ENCODE data around the gene VASP.

The VASP gene

DNA sequence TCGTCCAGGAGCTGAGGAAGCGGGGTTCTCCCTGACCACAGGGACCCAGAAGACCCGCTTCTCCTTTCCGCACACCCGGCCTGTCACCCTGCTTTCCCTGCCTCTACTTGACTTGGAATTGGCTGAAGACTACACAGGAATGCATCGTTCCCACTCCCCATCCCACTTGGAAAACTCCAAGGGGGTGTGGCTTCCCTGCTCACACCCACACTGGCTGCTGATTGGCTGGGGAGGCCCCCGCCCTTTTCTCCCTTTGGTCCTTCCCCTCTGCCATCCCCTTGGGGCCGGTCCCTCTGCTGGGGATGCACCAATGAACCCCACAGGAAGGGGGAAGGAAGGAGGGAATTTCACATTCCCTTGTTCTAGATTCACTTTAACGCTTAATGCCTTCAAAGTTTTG, 18.9 kb downstream of the VASP start:
- H3K9ac ChIP-seq (ENCODE audit: low read depth, low read length, poor library complexity, severe bottlenecking) = no peak overlapping the region
- no peak for TF ChIP-seq EZH2phosphoT487 (IDR thresholded peaks at IDR 0.05; ENCODE audit: borderline replicate concordance)
- TF ChIP-seq, protein P1, sequence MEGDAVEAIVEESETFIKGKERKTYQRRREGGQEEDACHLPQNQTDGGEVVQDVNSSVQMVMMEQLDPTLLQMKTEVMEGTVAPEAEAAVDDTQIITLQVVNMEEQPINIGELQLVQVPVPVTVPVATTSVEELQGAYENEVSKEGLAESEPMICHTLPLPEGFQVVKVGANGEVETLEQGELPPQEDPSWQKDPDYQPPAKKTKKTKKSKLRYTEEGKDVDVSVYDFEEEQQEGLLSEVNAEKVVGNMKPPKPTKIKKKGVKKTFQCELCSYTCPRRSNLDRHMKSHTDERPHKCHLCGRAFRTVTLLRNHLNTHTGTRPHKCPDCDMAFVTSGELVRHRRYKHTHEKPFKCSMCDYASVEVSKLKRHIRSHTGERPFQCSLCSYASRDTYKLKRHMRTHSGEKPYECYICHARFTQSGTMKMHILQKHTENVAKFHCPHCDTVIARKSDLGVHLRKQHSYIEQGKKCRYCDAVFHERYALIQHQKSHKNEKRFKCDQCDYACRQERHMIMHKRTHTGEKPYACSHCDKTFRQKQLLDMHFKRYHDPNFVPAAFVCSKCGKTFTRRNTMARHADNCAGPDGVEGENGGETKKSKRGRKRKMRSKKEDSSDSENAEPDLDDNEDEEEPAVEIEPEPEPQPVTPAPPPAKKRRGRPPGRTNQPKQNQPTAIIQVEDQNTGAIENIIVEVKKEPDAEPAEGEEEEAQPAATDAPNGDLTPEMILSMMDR (conservative IDR thresholded peaks at IDR 0.05; ENCODE audit: low read length) = no peak
- no peaks in the 10 kb centered on the region for H3K4me1 ChIP-seq (ENCODE audit: insufficient read depth, low read length, poor library complexity, severe bottlenecking)
- H3K27me3 ChIP-seq (ENCODE audit: insufficient read depth, low read length, poor library complexity, severe bottlenecking) = no peaks in the 10 kb centered on the region
- peaks cover 62% of the 10 kb centered on the region for H3K36me3 ChIP-seq (ENCODE audit: insufficient read depth, low read length)
- peaks cover 9% of the 10 kb centered on the region for H4K20me1 ChIP-seq (ENCODE audit: insufficient read depth, low read length, poor library complexity, severe bottlenecking)
- H3K9me2 ChIP-seq (replicated peaks; ENCODE audit: low read depth, low read length) = no peaks in the 10 kb centered on the region
- no peak overlapping the region for H2AFZ ChIP-seq (ENCODE audit: low read length)
- H3K4me2 ChIP-seq (ENCODE audit: low read depth, low read length, poor library complexity, severe bottlenecking) = no peak overlapping the region
- H3K4me3 ChIP-seq (ENCODE audit: low read length, poor library complexity, severe bottlenecking) = no peak overlapping the region
- no peaks in the 10 kb centered on the region; the same call in 1 of the 2 replicates for H3F3A ChIP-seq (ENCODE audit: low read depth)
- H3K79me2 ChIP-seq (ENCODE audit: insufficient read depth, low read length) = no peaks in the 10 kb centered on the region
- H3K9me3 ChIP-seq (ENCODE audit: insufficient read depth, low read depth, low read length) = no peaks in the 10 kb centered on the region

DNA sequence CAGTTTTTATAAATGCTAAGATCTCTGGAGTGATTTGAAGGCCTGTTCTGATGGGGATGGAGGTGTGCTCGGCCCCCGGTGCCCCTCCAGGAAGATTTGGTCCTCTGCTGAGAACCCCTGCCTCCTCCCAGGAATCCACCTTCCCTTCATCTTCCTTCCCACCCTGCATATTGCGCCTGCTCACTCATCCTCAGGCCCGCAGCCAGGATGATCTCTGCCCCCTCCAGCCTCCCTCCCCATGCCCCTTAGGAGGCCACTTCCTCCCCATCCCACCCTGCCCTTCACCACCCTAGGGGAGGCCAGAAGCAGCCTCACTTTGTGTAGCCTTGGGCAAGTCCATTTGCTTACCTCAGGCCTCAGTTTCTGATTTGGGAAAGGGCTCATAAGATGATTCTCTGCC, 19.7 kb downstream of the VASP start:
- TF ChIP-seq, protein P1 (conservative IDR thresholded peaks at IDR 0.05; ENCODE audit: low read length) = no peak
- no peak for TF ChIP-seq EZH2phosphoT487 (IDR thresholded peaks at IDR 0.05; ENCODE audit: borderline replicate concordance)
- Histone ChIP-seq H3K9me3 (ENCODE audit: insufficient read depth, low read depth, low read length) (0 out of 2 replicates have a peak, but pooled peaks cover 1% of the 10 kb centered on the region), H3K4me2 (ENCODE audit: low read depth, low read length, poor library complexity, severe bottlenecking) (no peak overlapping the region), H3F3A (ENCODE audit: low read depth) (no peaks in the 10 kb centered on the region; the same call in 1 of the 2 replicates), H3K9ac (ENCODE audit: low read depth, low read length, poor library complexity, severe bottlenecking) (no peak overlapping the region), H3K36me3 (ENCODE audit: insufficient read depth, low read length) (peaks cover 53% of the 10 kb centered on the region), H3K4me1 (ENCODE audit: insufficient read depth, low read length, poor library complexity, severe bottlenecking) (no peaks in the 10 kb centered on the region), H3K4me3 (ENCODE audit: low read length, poor library complexity, severe bottlenecking) (no peak overlapping the region), H3K9me2 (replicated peaks; ENCODE audit: low read depth, low read length) (no peaks in the 10 kb centered on the region), H3K27me3 (ENCODE audit: insufficient read depth, low read length, poor library complexity, severe bottlenecking) (no peaks in the 10 kb centered on the region), H4K20me1 (ENCODE audit: insufficient read depth, low read length, poor library complexity, severe bottlenecking) (peaks cover 6% of the 10 kb centered on the region), H2AFZ (ENCODE audit: low read length) (no peak overlapping the region), H3K79me2 (ENCODE audit: insufficient read depth, low read length) (no peaks in the 10 kb centered on the region)

DNA sequence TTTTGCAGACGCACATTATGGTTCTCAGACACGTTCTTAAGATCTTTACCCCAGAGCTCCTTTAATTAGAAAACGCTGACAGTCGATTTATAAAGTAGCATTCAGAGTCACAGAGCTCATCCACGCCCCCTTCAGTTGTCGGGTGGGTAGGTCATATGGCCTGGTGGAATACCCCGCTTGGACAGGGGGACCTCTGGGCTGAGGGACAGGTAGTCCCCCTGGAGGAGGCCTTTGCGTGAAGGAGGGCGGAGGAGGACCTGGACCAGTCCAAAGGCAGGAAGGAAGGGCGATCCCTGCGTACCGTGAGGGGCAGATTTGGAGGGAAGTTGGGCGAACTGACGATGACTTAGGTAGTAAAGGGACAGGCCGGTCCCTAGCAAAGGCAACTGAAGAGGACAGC, 20.5 kb downstream of the VASP start:
- no peaks in the 10 kb centered on the region for H3K27me3 ChIP-seq (ENCODE audit: insufficient read depth, low read length, poor library complexity, severe bottlenecking)

More for the DNA sequence above, 20.5 kb downstream of the VASP start:
- no peak overlapping the region for H3K4me3 ChIP-seq (ENCODE audit: low read length, poor library complexity, severe bottlenecking)
- no peak overlapping the region for H2AFZ ChIP-seq (ENCODE audit: low read length)
- 0 out of 2 replicates have a peak, but pooled peaks cover 3% of the 10 kb centered on the region for H3K9me3 ChIP-seq (ENCODE audit: insufficient read depth, low read depth, low read length)
- no peak overlapping the region for H3K4me2 ChIP-seq (ENCODE audit: low read depth, low read length, poor library complexity, severe bottlenecking)
- no peaks in the 10 kb centered on the region for H3K9me2 ChIP-seq (replicated peaks; ENCODE audit: low read depth, low read length)
- no peaks in the 10 kb centered on the region; the same call in 1 of the 2 replicates for H3F3A ChIP-seq (ENCODE audit: low read depth)
- peaks cover 6% of the 10 kb centered on the region for H4K20me1 ChIP-seq (ENCODE audit: insufficient read depth, low read length, poor library complexity, severe bottlenecking)
- peaks cover 47% of the 10 kb centered on the region for H3K36me3 ChIP-seq (ENCODE audit: insufficient read depth, low read length)
- TF ChIP-seq EZH2phosphoT487 (IDR thresholded peaks at IDR 0.05; ENCODE audit: borderline replicate concordance) = no peak
- TF ChIP-seq, protein P1 (conservative IDR thresholded peaks at IDR 0.05; ENCODE audit: low read length) = peak; percentile 22; the same call in 1 of the 2 replicates
- no peaks in the 10 kb centered on the region for H3K79me2 ChIP-seq (ENCODE audit: insufficient read depth, low read length)
- no peaks in the 10 kb centered on the region for H3K4me1 ChIP-seq (ENCODE audit: insufficient read depth, low read length, poor library complexity, severe bottlenecking)
- no peak overlapping the region for H3K9ac ChIP-seq (ENCODE audit: low read depth, low read length, poor library complexity, severe bottlenecking)
